Heart right ventricle (tissue), 16 donors: ENCODE measurements around the gene LCN1. TPM values are rescaled to one million over a fixed set of nuclear protein-coding genes. Genes with fewer than 3 reads are reported as not detected.
"Not testable (repeated sequence)": the region's sequence is repeated elsewhere in the genome, so short reads cannot be mapped to it uniquely, and the experiment has no call there.

Source experiments
- ATAC-seq, 8 donors: fragments of 200-7000 bp; cut with Tn5 transposase; one replicate each; pipeline ENCODE4 v1.9.1; 2020; ENCODE audit warnings: mild to moderate bottlenecking in 8 of 8, moderate library complexity in 8 of 8, moderate number of reproducible peaks in 1 of 8
- DNase-seq, 2 donors: peaks; one replicate each; pipeline ENCODE4 v3.0.0-alpha.2; 2020
- H3K27ac ChIP-seq, 10 donors: fragments of 200-600 bp; sonication (generic) in 2 of 10; one replicate each; pipeline versions ENCODE4 v1.5.0 to v1.8.0; 2020 to 2022; ENCODE audit warnings: mild to moderate bottlenecking in 3 of 10
- H3K27me3 ChIP-seq, 7 donors: fragments of 200-600 bp; one replicate each; pipeline ENCODE4 v1.8.0; 2021 to 2022; ENCODE audit warnings: mild to moderate bottlenecking in 2 of 7
- H3K36me3 ChIP-seq, 9 donors: fragments of 200-600 bp; sonication (generic) in 1 of 9; one replicate each; pipeline versions ENCODE4 v1.5.0 to v1.8.0; 2020 to 2022; ENCODE audit warnings: mild to moderate bottlenecking in 2 of 9
- H3K4me1 ChIP-seq, 9 donors: fragments of 200-600 bp; sonication (generic) in 1 of 9; one replicate each; pipeline versions ENCODE4 v1.5.0 to v1.8.0; 2020 to 2022; ENCODE audit warnings: mild to moderate bottlenecking in 4 of 9
- H3K4me3 ChIP-seq, 10 donors: fragments of 200-600 bp; sonication (generic) in 2 of 10; one replicate each; pipeline versions ENCODE4 v1.5.0 to v1.8.0; 2020 to 2022; ENCODE audit warnings: mild to moderate bottlenecking in 7 of 10, moderate library complexity in 2 of 10
- H3K9me3 ChIP-seq, 11 donors: fragments of 200-600 bp in 10 of 11; sonication (generic) in 2 of 11; one replicate each; pipeline versions ENCODE4 v1.5.0 to v1.8.0; 2013 to 2022; ENCODE audit warnings: mild to moderate bottlenecking in 2 of 11, control low read depth in 1 of 11, moderate library complexity in 1 of 11
- WGBS, 2 donors: extraction: QIAGEN DNeasy Blood & Tissue Kit; methylation state at CpG; one replicate each; pipeline ENCODE4 v1.1.7; 2013; ENCODE audit warnings: inconsistent platforms in 1 of 2; 5-methylcytosine and 5-hydroxymethylcytosine counted together
- intact Hi-C, 10 donors: fragments of 100-400 bp; cut with DNase I; formaldehyde crosslinking; loops; one replicate each; pipeline versions ENCODE4 v1.11.1 to v1.14.2; 2022
- polyA plus RNA-seq, 2 donors: library from polyadenylated mRNA; stranded (reverse); fragments of 200-250 nt; gene quantifications; one replicate each; pipeline ENCODE4 v1.2.3, GENCODE V29; 2013
- total RNA-seq, 10 donors: library from RNA; stranded (reverse); fragmentation: NEBNext Ultra II Directional in 3 of 10; extraction: Animal tissue kit (Norgen Biotek cat#: 25700) in 3 of 10; gene quantifications; one replicate each; pipeline versions ENCODE4 v1.2.1 to v1.2.4, GENCODE V29; 2021 to 2023
- TF ChIP-seq, protein P1 (sequence below), 9 donors: fragments of 200-600 bp; sonication (generic) in 2 of 9; IDR thresholded peaks; one replicate each; pipeline versions ENCODE4 v1.5.0 to v1.8.0; 2021 to 2022; ENCODE audit warnings: antibody characterized with exemption in 9 of 9, mild to moderate bottlenecking in 5 of 9, moderate library complexity in 1 of 9
- donor health status: Arrhythmogenic right ventricular cardiomyopathy.
- donor health status: ischemic (EF 13 %, LVEDD 7.1; RV severe dilation, severe dysfunction).
- donor health status: healthy with polysubstance abuse.
- donor health status: DM: no; HTN: yes; CAD: no.
- donor health status: DM: no; HTN: no; CAD: no.
- donor health status: ischemic (EF 25% LVEDD 6.9; RV normal size, moderate dysfunction).
- donor health status: ischemic (EF 25% LVEDD 5.7; RV mildly dilated, moderate dysfunction).
- donor health status: healthy.
- donor health status: DM: yes; HTN: yes; CAD: no.
- donor health status: Ischemic cardiomyopathy.
- donor health status: ischemic (EF 35%, LVEDD 5.7; RV mildly dilated, moderate dysfunction).
- donor health status: nonischemic (EF 11% LVEDD 7.7; RV severe dilation, severe dysfunction).
- donor health status: DM: yes; HTN: yes; CAD: no.
- donor health status: PGD.
- donor health status: ischemic (EF 29% LVEDD 5.4; RV normal size, mild dysfunction).
- donor health status: nonischemic (EF 23%, LVEDD 6.1; RV moderate dilation, normal function).

Gene LCN1
- total and polyA plus RNA-seq, 12 donors = 0.13 to 0.76 (median 0.32) TPM; not detected in 9

DNA sequence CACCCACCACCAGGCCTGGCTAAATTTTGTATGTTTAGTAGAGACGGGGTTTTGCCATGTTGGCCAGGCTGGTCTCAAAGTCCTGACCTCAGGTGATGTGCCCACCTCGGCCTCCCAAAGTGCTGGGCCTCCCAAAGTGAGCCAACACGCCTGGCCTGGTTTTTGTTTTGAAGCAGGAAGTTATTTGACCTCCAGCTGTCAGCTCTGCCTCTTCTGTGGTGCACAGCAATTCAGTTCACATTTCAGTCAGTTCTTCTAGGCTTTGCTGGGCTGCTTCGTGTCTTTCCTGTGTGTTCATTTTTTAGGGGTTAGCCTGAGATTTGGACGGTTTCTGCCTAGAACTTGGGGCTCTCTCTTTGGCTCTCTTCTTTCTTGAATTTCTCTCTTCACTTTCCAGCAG lies 8.9 kb downstream of the LCN1 start:
- intact Hi-C loops = no loop called here
- H3K27me3 ChIP-seq = peaks cover 0 to 18% (median 5%) of the 10 kb centered on the region in 7 donors

DNA sequence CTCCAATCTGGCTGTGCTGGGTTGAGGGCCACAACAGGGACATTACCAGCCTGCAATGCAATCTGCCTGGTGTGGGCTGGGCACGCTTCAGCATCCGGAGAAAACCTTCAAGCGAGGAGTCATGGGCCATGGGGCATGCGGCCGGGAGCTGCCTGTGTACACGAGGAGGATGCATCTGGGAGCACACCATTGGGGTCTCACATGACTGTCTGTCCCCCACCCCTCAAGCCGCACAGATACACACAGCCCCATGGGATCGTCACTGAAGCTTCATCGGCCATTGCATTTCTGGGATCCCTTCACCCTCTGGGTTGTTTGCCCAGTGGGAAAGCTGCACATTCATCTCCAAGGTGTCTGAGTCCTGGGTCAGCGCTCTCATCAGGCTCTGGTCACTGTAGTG lies 9.9 kb downstream of the LCN1 start:
- intact Hi-C loops = no loop called here
- Histone ChIP-seq H3K27ac (no peak overlapping the region), H3K9me3 (peaks cover 0 to 9% (median 0%) of the 10 kb centered on the region in 11 donors), H3K4me1 (peaks cover 0 to 3% (median 0%) of the 10 kb centered on the region in 9 donors), H3K27me3 (peaks cover 0 to 13% (median 5%) of the 10 kb centered on the region in 7 donors), H3K36me3 (no peaks in the 10 kb centered on the region), H3K4me3 (no peak overlapping the region)
- DNase-seq (no peak), ATAC-seq (no peak)
- 94 to 95% methylated on average over 10 of the region's 10 CpGs for WGBS, 2 donors
- TF ChIP-seq, protein P1, sequence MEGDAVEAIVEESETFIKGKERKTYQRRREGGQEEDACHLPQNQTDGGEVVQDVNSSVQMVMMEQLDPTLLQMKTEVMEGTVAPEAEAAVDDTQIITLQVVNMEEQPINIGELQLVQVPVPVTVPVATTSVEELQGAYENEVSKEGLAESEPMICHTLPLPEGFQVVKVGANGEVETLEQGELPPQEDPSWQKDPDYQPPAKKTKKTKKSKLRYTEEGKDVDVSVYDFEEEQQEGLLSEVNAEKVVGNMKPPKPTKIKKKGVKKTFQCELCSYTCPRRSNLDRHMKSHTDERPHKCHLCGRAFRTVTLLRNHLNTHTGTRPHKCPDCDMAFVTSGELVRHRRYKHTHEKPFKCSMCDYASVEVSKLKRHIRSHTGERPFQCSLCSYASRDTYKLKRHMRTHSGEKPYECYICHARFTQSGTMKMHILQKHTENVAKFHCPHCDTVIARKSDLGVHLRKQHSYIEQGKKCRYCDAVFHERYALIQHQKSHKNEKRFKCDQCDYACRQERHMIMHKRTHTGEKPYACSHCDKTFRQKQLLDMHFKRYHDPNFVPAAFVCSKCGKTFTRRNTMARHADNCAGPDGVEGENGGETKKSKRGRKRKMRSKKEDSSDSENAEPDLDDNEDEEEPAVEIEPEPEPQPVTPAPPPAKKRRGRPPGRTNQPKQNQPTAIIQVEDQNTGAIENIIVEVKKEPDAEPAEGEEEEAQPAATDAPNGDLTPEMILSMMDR (IDR thresholded peaks at IDR 0.05) = no peak

More for the DNA sequence above, 8.9 kb downstream of the LCN1 start:
- ATAC-seq = no peak
- no peak overlapping the region for H3K4me3 ChIP-seq
- H3K27ac ChIP-seq = no peak overlapping the region
- 79 to 88% methylated on average over 5 of the region's 5 CpGs for WGBS, 2 donors
- TF ChIP-seq, protein P1 (IDR thresholded peaks at IDR 0.05) = no peak
- H3K4me1 ChIP-seq = peaks cover 0 to 3% (median 0%) of the 10 kb centered on the region in 9 donors
- no peaks in the 10 kb centered on the region for H3K36me3 ChIP-seq
- DNase-seq = no peak
- peaks cover 0 to 9% (median 0%) of the 10 kb centered on the region in 11 donors for H3K9me3 ChIP-seq

DNA sequence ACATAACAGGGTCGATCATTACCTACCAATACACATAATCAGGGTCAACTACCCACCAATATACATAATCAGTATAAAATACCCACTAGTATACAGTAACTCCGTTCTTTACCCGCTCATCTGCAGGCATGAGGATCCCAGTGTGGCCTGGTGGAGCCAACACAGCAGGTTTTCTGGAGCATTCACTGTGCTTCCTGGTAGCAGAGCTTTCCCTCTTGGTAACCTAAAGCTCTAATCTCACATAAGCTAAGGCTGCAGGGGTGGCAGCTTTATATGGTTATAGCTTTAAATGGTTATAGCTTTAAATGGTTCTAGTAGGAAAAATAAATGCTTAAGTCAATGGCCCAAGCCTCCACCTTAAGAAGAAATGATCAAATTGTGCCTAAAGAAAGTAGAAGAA lies 11.9 kb downstream of the LCN1 start:
- DNase-seq (no peak), ATAC-seq (no peak)
- no peak overlapping the region for H3K27ac ChIP-seq
- peaks cover 0 to 8% (median 5%) of the 10 kb centered on the region in 7 donors for H3K27me3 ChIP-seq
- no peaks in the 10 kb centered on the region for H3K36me3 ChIP-seq
- peaks cover 0 to 9% (median 0%) of the 10 kb centered on the region in 11 donors for H3K9me3 ChIP-seq
- TF ChIP-seq, protein P1 (IDR thresholded peaks at IDR 0.05) = no peak
- 94 to 97% methylated on average over 3 of the region's 3 CpGs for WGBS, 2 donors
- peaks cover 0 to 3% (median 0%) of the 10 kb centered on the region in 9 donors for H3K4me1 ChIP-seq
- no peak overlapping the region for H3K4me3 ChIP-seq
- intact Hi-C loops = no loop called here

DNA sequence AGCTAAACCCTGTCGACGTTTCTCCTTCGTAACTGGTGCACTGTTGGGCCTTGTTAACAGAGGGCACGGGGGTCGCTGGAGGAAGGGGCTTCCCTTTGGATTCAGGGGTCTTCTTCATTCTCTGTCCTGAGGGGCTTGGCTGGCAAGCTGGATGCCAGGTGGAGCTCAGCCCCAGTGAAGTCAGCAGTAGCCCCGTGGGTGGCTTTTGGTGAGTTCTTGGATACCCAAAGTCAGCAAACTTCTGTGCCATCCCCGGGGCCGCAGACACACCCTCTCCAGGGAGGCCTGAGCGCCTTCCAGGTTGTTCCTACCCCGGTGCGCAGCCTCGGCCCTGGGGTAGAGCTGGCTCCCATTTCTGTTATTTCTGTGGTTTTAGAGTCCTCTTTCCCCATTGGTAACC lies 12.4 kb downstream of the LCN1 start:
- TF ChIP-seq, protein P1 (IDR thresholded peaks at IDR 0.05) = no peak
- no peak overlapping the region for H3K4me3 ChIP-seq
- DNase-seq (no peak), ATAC-seq (no peak)
- H3K36me3 ChIP-seq = no peaks in the 10 kb centered on the region
- H3K4me1 ChIP-seq = peaks cover 0 to 3% (median 0%) of the 10 kb centered on the region in 9 donors
- peaks cover 0 to 9% (median 0%) of the 10 kb centered on the region in 11 donors for H3K9me3 ChIP-seq
- H3K27me3 ChIP-seq = peaks cover 0 to 9% (median 5%) of the 10 kb centered on the region in 7 donors
- H3K27ac ChIP-seq = peak overlapping the region in 1 of 10 donors; percentile 53
- intact Hi-C loops = no loop called here
- 93 to 95% methylated on average over 12 of the region's 12 CpGs for WGBS, 2 donors

DNA sequence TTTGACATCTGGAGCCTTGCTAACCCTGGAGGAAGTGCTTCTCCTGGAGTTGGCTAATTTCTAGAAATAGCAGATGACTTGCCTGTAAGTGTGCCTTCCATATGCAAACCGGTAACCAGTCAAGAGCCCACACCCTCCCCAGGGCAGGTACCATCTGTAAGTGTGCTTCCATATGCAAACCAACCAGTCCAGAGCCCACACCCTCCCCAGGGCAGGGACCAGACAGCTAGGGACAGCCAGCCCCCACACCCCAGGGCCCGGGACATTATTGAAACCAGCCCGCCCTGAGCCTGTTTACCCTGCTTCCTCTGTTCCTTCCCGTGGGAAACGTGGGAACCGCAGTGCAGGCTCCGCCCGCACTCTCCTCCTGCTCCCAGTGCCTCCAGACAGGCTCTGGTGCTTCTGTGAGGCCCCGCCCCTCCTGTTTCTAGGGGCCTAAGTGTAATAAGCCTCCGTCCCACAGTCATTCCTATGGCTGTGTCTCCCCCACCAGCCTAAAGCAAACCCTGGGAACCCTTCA lies 13.0 kb downstream of the LCN1 start:
- H3K36me3 ChIP-seq, H3K4me3 ChIP-seq, DNase-seq, H3K27me3 ChIP-seq, intact Hi-C loops, H3K9me3 ChIP-seq, H3K4me1 ChIP-seq: not testable (repeated sequence)
- peak overlapping the region in 1 of 10 donors; percentile 53 for H3K27ac ChIP-seq
- ATAC-seq = peak in 7 of 8 donors; percentile 25 to 88 (median 59)
- WGBS, 2 donors = 32 to 38% methylated on average over 10 of the region's 10 CpGs

DNA sequence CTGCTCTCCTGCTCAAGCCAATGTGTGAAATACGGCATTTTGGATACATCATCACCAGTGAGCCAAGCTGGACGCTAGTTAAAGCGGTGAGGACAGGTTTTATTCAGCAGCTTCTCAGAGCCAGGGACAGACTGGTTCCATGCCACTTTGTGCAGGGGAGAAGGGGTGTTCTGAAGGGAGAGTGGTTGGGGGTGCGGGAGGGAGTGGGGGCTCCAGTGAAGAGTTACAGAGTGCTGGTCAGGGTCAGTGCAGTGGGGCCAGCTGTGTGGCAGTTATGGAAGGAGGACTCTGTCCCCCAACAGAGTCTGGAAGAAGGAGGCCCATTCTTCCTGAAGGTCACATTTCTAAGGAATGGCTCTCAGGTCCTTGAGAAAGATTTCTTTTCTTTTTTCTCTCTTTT lies 13.6 kb downstream of the LCN1 start:
- 53 to 70% methylated on average over 4 of the region's 4 CpGs for WGBS, 2 donors
- H3K36me3 ChIP-seq, DNase-seq, intact Hi-C loops, H3K4me3 ChIP-seq, H3K27me3 ChIP-seq, H3K4me1 ChIP-seq, H3K9me3 ChIP-seq: not testable (repeated sequence)
- H3K27ac ChIP-seq = peak overlapping the region in 1 of 10 donors; percentile 53
- peak in 3 of 8 donors; percentile 19 to 46 (median 24) for ATAC-seq

DNA sequence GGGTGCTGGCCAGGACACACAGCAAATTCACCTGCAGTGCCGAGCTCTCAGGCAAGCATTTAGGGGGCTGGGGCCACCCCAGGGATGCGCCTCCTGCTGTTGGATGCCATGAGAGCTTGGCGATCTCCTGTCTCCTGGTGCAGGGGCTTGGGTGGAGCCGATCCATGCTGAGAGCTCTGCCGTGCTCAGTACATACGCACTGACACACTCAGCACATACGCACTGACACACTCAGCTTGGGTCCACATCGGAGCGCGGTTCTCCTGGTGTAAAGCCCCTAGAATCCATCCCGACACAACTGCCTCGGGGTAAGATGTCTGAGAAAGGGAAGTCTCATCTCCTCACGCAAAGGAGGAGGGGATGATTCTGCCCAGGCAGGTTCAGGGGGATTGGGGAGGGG lies 14.4 kb downstream of the LCN1 start:
- H3K4me3 ChIP-seq, DNase-seq, H3K9me3 ChIP-seq, H3K36me3 ChIP-seq, H3K27me3 ChIP-seq, H3K27ac ChIP-seq, H3K4me1 ChIP-seq, ATAC-seq, intact Hi-C loops: not testable (repeated sequence)
- 80 to 88% methylated on average over 10 to 13 of the region's 13 CpGs for WGBS, 2 donors
